SK-N-MC (cell line): ENCODE data around the gene DYNC2H1.

Experiments
- EZH2 ChIP-seq: fragments of 200-600 bp; sonication (generic); IDR thresholded peaks from one replicate; pipeline ENCODE4 v1.6.1; 2017; ENCODE audit warnings: antibody characterized with exemption
- POLR2AphosphoS5 ChIP-seq: IDR thresholded peaks from 2 replicates; pipeline ENCODE4 v1.6.1; 2012; ENCODE audit warnings: mild to moderate bottlenecking, low read depth, low read length, borderline replicate concordance

DNA sequence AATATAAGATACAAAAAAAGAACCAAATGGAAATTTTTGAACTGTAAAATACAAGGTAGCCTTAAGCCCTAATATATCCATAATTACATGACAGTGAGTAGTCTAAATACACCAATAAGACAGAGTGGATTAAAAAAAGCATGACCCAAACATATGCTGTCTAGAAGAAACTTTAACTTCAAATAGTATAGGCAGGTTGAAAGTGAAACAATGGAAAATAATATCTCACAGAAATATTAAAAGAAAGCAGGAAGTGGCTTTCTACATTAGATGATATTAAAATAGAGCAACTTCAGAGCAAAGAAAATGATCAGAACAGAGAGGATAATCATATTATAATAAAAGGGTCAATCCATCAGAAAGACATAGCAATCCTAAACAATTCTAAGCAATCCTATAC is 39.1 kb upstream of the DYNC2H1 start:
- TF ChIP-seq POLR2AphosphoS5 = no peak
- no peak for TF ChIP-seq EZH2
